HG02623 (cell line): Measurements from ENCODE around the gene ERGIC1.
A peak's percentile ranks its signal among the peaks of the same experiment; 100 is the strongest.
"Not testable (repeated sequence)": the region's sequence is repeated elsewhere in the genome, so short reads cannot be mapped to it uniquely, and the experiment has no call there.

Source experiments
- ATAC-seq: cut with Tn5 transposase; IDR thresholded peaks from one replicate; pipeline ENCODE4 v1.9.1; 2021; ENCODE audit warnings: moderate library complexity; ENCODE audit not compliant: unreplicated experiment

ERGIC1 gene

GRCh38 chr5:172846249-172846648 lies 12.2 kb downstream of the ERGIC1 start:
- ATAC-seq = no peak

- no peak for ATAC-seq
Measured at GRCh38 chr5:172846677-172847076, 12.6 kb downstream of the ERGIC1 start.

GRCh38 chr5:172847584-172847983 lies 13.5 kb downstream of the ERGIC1 start:
- not testable (repeated sequence) for ATAC-seq

GRCh38 chr5:172848419-172848818 lies 14.4 kb downstream of the ERGIC1 start:
- ATAC-seq = no peak

- peak; percentile 37 for ATAC-seq
Measured at GRCh38 chr5:172849606-172850453, 15.8 kb downstream of the ERGIC1 start.

GRCh38 chr5:172850454-172850797 lies 16.4 kb downstream of the ERGIC1 start:
- peak; percentile 4 for ATAC-seq

- not testable (repeated sequence) for ATAC-seq
Measured at GRCh38 chr5:172851254-172851653, 17.2 kb downstream of the ERGIC1 start.

GRCh38 chr5:172852490-172853354 lies 18.7 kb downstream of the ERGIC1 start:
- ATAC-seq = no peak

GRCh38 chr5:172853355-172853975 lies 19.4 kb downstream of the ERGIC1 start:
- no peak for ATAC-seq

GRCh38 chr5:172854451-172854871 lies 20.4 kb downstream of the ERGIC1 start:
- ATAC-seq = no peak

GRCh38 chr5:172854971-172855370 lies 20.9 kb downstream of the ERGIC1 start:
- ATAC-seq = no peak

- no peak for ATAC-seq
Measured at GRCh38 chr5:172855597-172856292, 21.7 kb downstream of the ERGIC1 start.

- ATAC-seq = no peak
Measured at GRCh38 chr5:172856336-172856735, 22.3 kb downstream of the ERGIC1 start.

GRCh38 chr5:172857982-172858381 lies 23.9 kb downstream of the ERGIC1 start:
- no peak for ATAC-seq

- no peak for ATAC-seq
Measured at GRCh38 chr5:172858511-172858989, 24.5 kb downstream of the ERGIC1 start.

- no peak for ATAC-seq
Measured at GRCh38 chr5:172858990-172859811, 25.1 kb downstream of the ERGIC1 start.

GRCh38 chr5:172859966-172860365 lies 25.9 kb downstream of the ERGIC1 start:
- ATAC-seq = no peak

GRCh38 chr5:172860520-172861443 lies 26.7 kb downstream of the ERGIC1 start:
- ATAC-seq = no peak

GRCh38 chr5:172861461-172861860 lies 27.4 kb downstream of the ERGIC1 start:
- no peak for ATAC-seq
